HG02798 (cell line): ENCODE measurements around the gene NCKAP1.
"Not testable (repeated sequence)": the region's sequence is repeated elsewhere in the genome, so short reads cannot be mapped to it uniquely, and the experiment has no call there.

Experiments
- ATAC-seq: cut with Tn5 transposase; IDR thresholded peaks from one replicate; pipeline ENCODE4 v1.9.1; 2021; ENCODE audit warnings: mild to moderate bottlenecking; ENCODE audit not compliant: unreplicated experiment, poor library complexity

Gene NCKAP1

DNA sequence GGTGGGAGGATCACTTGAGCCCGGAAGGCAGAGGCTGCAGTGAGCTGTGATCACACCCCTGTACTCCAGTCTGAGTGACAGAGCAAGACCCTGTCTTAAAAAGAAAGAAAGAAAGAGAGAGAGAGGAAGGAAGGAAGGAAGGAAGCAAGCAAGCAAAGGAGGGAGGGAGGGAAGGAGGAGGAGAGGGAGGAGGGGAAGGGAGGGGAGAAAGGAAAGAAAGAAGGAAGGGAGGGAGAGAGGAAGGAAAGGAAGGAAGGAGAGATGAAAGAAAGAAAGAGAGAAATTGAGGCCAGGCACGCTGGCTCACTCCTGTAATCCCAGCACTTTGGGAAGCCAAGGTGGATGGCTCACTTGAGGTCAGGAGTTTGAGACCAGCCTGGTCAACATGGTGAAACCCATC, 2.3 kb upstream of the NCKAP1 start:
- ATAC-seq = no peak

GRCh38 chr2:183037553-183038340, 510 bp downstream of the NCKAP1 start:
- peak; percentile 55 for ATAC-seq

GRCh38 chr2:183037074-183037552, 1.1 kb downstream of the NCKAP1 start:
- ATAC-seq = no peak

DNA sequence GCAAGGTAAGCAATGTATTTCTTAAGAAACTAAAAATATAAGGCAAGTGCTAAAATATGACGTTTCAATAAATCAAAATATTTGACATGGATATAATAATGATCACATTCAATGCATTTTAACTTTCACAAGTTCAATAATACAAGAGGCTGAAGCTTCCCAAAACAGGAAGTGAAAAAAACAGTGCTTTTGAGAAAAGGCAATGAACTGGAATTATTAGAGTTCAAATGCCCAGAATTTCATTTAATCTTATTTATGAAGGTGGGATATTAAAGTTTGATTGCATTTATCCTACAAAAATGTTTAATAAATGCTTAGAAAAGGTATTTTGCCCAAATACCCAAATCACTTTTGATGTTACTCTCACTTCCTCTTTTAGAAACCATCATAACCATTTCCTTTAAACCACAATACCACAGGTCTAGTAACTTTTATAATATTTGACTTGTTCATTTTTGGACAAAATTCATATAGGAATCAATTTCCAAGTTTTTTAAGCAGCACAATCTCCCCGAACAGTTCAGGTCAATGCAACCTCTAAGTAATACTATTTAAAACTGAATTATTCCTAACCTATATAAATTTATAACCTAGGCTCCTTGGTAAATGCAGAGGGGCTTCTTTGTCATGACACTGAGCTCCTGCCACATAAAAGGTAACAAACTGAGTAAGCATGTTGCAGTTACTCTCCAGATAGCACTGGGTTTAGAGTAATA, 2.1 kb downstream of the NCKAP1 start:
- ATAC-seq = peak; percentile 53

- no peak for ATAC-seq
Measured at GRCh38 chr2:183035298-183035953, 2.8 kb downstream of the NCKAP1 start.

DNA sequence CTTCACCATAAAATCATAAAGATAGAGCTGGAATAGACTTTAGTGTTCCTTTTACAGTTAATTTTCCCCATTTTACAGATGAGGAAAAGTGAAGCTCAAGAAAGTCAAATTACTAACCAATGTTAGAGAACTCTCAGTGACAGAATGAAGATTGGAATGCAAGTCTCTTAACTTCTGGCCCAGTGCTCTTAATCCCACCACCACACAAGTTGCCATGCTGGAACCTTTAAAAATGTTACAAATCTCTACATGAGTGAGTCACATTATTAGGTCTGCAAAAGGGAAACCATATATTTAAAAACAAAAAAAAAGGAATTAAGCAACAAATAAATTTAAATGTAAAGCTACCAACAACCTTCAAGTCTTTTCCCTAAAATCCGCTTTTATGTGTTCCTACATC, 3.5 kb downstream of the NCKAP1 start:
- no peak for ATAC-seq

GRCh38 chr2:183033951-183034350, 4.3 kb downstream of the NCKAP1 start:
- no peak for ATAC-seq

GRCh38 chr2:183031911-183032794, 6.1 kb downstream of the NCKAP1 start:
- no peak for ATAC-seq

DNA sequence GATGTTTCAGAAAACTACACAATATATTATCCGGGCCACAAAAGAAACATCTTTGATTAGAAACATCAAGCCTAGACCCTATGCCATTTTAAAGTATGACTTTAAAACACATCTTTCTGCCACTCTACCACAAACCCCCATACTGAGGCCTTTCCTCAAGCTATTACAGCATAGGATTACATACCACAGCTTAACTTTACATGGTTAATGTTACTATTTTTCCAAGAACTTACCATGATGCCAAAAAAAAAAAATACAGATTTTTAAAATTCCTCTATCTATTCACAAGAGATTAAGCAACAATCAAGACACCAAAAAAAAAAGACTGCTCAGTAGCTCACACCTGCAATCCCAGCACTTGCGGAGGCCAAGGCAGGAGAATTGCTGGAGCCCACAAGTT, 9.0 kb downstream of the NCKAP1 start:
- ATAC-seq = no peak

DNA sequence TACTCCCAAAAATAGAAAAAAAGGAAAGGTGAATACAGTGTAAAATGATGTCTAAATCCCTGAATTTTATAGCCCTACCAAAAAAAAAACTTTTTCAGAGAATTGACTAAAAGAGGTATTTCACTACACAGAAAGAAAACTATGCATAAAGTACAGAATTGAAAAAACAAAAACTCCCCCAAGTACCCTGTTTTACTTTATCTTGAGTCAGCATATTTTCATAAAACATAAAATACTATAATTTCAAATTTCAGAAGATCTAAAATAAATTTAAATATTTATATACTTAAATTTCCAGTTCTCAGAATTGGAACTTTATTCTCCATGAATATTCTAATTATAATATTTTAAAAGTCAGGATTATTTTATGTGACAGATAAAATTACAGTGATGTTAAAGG, 10.1 kb downstream of the NCKAP1 start:
- ATAC-seq = no peak

- ATAC-seq = no peak
Measured at GRCh38 chr2:183027443-183027842, 10.8 kb downstream of the NCKAP1 start.

DNA sequence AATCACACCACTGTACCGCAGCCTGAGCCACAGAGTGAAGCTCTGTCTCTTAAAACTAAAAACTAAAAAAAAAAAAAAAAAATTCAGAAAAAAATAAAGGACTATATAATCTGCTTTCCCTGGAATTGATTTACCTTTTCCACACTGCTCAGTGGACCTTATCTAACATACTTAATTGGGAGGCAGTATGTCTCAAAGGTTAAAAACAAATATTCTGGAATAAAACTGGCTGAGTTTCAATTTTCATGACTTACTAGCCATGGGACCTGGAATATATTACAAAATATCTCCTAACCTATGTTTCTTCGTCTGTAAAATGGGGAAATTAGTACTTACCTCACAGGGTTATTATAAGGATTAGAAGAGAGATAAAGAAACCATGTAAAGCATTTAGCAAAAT, 11.8 kb downstream of the NCKAP1 start:
- no peak for ATAC-seq

- no peak for ATAC-seq
Measured at GRCh38 chr2:183025993-183026392, 12.3 kb downstream of the NCKAP1 start.

DNA sequence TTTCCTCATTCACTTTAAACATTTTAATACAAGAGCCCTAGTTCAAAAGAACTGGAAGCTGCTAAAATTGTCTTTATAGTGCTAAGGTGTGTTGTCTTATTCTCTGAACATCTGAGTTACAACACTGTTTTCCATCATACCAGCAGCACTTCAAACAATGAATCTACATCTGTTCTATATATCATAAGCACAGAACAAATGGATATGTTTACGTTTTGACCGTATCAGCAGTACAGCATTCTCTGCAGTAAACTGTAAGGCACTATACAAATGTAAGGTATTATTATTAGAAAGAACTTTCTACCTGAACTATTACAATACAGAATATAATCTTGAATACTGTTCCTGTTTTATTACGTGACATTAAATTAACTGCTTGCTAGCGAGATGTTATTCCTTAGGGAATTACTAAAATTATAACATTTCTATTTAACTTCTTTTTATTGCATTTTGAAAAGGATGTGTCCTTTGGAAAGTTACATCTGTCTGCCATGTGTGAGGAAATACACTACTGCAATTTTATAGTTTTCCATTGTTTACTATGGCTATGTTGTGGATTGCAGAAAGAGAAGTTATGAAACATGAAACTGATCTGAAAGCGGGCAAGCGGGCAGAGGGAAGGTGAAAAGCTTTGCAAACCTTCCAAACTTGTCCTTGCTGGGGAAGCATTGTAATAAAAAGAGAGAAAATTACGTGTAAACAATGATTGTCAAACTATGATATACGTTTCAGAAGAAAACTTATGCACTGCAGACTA, 13.7 kb downstream of the NCKAP1 start:
- ATAC-seq = no peak

GRCh38 chr2:183022711-183023110, 15.5 kb downstream of the NCKAP1 start:
- no peak for ATAC-seq

- ATAC-seq = no peak
Measured at GRCh38 chr2:183021613-183022012, 16.6 kb downstream of the NCKAP1 start.

DNA sequence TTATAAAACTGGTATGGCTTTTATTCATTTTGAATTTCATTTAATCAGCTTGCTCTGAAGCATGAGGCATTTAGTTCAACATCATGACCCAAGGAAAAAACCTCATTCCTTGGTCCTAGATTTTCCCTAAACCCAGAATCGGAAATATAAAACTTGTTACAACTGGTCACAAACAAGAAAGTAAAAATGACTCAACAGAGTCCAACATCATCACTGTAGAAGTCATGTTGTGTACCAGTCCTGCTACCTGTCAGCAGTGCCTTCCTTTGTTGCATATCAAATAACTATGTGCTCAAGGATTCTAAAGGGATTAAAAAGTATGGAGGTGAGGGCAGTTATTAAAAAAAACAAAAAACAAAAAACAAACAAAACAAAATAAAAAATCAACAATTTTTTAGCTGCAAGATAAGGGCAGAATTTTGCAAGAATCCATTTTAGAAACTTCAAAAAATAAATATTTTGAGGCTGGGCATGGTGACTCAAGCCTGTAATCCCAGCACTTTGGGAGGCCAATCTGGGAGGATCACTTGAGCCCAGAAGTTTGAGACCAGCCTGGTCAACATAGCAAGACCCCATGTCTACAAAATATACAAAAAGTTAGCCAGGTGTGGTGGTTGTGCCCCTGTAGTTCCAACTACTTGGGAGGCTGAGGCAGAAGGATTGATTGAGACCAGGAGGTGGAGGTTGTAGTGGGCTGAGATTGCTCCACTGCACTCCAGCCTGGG, 18.4 kb downstream of the NCKAP1 start:
- no peak for ATAC-seq

DNA sequence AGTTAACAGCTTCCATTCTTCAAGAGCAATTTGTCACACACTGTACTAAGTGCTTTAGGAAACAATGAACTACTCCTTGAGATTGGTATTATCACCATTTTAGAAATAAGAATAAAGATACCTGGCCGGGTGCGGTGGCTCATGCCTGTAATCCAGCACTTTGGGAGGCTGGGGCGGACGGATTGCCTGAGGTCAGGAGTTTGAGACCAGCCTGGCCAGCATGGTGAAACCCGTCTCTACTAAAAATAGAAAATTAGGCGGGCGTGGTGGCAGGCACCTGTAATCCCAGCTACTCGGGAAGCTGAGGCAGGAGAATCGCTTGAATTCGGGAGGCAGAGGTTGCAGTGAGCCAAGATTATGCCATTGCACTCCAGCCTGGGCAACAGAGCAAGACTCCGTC, 20.4 kb downstream of the NCKAP1 start:
- not testable (repeated sequence) for ATAC-seq

DNA sequence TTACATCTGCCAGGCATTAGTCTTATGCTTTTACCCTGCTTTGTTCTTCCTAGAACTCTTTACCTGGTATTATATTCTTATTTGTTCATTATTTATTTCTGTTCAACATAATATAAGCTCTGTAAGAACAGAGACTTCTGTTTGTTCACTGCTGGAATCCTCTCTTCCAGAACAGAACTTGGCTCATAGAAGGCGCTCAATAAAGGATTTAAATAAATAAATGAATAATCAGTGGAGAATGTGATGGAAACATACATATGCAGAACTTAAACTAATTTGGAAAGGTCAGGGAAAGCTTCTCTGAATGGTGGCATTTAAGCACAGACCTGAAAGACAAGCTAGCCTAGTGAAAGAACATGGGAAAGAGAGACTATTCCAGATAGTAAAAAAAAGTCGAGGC, 24.3 kb downstream of the NCKAP1 start:
- ATAC-seq = no peak
